Activated T-cell treated with anti-CD3 and anti-CD28 coated beads for 4 hours (primary cell): ENCODE measurements around the gene JAK1.

Source experiments
- DNase-seq: peaks from one replicate; pipeline ENCODE4 v3.0.0-alpha.2; 2020

Gene JAK1

GRCh38 chr1:64857347-64857746 lies 109.0 kb downstream of the JAK1 start:
- DNase-seq, result no peak

GRCh38 chr1:64856553-64856952 lies 109.8 kb downstream of the JAK1 start:
- DNase-seq, result no peak

GRCh38 chr1:64855557-64855956 lies 110.8 kb downstream of the JAK1 start:
- no peak for DNase-seq

DNA sequence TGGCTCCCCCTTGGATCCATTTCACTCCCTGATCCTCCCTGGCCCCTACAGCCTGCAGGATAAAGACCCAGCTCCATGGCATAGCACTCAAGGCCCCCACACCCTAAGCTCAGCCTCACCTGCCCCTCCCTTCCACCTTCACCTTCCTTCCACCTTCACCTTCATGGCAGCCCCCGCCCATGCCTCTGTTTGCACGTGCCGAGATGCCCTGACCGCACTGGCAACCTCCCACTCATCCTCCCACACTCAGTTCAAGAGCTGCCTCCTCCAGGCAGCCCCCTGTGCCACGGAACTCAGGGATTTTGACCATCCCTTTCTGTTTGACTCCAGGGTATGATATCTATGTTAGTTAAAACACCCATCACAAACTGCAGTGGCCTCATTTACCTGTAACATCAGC lies 111.7 kb downstream of the JAK1 start:
- no peak for DNase-seq

- no peak for DNase-seq
Measured at GRCh38 chr1:64851664-64852063, 114.7 kb downstream of the JAK1 start.

GRCh38 chr1:64850846-64851245 lies 115.5 kb downstream of the JAK1 start:
- no peak for DNase-seq

DNA sequence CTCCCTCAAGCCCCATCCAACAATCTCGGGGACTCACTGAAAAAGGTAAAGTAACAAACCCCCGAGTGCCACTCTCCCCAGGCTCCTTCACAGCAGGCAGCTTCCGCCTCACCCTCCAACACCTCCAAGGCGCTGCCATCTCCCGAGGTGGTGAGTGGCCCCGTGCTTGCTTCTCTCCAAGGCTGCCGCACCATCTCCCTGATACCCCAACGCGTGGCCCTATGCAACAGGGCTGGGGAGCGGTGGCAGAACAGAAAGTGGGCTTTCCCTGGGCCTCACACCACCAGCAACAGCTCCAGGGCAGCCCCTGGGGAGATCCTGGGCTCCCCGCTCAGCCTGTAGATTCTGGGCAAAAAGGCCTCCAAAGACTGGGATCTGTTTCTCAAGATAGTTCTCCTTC lies 116.4 kb downstream of the JAK1 start:
- no peak for DNase-seq

DNA sequence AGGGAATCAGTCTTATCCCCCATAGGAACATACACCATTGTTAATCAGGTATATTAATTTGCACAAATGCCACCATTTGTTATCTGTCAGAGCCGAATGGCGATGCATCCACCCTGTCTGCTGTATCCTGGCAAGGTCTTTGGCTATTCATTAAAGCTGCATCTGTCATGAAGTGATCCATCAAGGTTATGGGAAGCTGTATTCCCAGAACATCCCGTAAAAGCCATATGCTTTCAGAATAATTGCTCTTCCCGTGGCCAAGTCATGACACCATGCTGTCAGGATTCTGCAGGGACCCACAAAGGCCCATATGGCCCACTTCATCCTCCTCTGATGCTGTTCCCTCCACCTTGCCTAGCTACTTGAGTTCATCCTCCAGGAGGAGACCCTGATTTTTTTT lies 117.5 kb downstream of the JAK1 start:
- no peak for DNase-seq

DNA sequence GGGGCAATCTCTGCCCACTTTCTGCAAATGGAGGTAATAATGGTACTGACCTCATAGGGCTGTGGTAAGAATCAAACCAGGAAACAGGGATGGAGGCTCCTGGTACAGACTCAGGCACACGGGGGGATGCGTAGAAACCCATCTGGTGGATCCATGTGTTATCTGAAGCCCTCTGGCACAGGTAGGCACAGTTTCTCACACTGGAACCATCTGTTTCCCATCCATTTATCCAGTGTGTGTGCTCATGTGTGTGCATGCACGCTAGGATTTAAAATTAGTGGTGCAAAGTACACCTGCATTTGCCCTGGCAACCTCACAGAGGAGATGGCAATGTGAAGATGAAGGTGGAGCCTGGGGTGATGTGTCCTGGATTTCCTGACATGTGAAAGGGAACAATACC lies 118.2 kb downstream of the JAK1 start:
- no peak for DNase-seq

GRCh38 chr1:64847666-64848065 lies 118.7 kb downstream of the JAK1 start:
- DNase-seq, result no peak

- no peak for DNase-seq
Measured at GRCh38 chr1:64846573-64847430, 119.5 kb downstream of the JAK1 start.

DNA sequence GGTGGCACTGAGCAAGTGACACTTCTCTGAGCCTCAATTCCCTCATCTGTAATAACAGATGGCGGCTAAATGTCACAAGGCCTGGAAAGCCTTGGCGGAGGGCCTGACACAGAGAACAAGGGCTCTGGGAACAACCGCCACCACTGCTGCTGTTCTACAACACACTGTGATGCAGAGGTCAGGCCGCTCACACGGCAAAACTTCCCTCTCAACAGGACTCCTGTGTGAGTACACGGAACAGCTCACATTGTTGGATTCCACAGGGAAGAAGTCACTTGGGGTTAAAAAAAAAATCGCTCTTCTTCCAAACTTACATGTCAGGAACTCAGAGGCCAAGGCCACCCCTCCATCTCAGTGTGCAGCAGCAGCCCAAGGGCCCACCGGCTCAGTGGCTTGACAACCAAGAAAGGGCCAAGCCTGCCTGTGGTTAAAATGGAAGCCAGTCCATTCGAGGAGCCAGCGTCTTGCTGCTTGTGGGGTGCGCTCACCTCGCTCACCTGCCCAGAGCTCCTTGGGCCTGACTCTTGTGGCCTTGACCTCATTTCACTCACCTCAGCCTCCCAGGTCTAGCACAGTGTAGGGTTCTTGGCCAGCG lies 120.4 kb downstream of the JAK1 start:
- DNase-seq, result no peak

GRCh38 chr1:64844609-64845008 lies 121.7 kb downstream of the JAK1 start:
- DNase-seq, result no peak

DNA sequence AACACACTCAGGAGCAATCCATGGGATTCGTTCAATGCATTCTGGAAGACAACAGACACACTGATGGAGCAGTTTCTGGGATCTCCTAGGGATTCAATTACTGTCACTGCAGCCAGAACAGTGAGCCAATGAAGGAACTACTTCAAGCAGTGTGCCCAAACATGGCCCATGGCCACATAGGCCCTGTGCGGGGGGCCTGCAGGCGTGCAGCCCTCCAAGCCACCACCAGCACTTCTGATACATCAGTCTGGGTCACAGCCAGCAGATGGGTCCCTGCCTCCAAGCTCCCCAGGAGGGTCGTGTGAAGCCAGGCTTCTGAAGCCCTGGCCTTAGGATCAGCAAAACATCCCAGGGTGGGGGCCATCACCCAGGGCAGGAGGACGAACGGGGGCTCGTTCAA lies 122.2 kb downstream of the JAK1 start:
- no peak for DNase-seq

DNA sequence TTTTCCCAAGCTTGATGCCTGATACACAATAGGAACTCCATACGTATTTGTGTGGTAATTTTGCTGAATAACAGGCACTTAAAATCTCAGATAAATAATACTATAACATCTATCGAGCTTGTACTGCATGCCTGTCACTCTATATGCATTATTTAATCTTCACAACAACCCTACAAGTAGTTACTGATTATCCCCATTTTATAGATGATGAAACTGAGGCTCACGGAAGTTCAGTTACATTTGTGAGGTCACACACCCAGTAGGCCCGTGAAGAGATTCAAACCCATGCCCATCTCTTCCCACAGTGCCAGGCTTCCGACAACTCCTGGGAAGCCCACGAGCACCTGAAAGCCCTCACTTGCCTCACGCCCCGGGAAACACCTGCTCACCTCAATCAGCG lies 122.7 kb downstream of the JAK1 start:
- no peak for DNase-seq

- no peak for DNase-seq
Measured at GRCh38 chr1:64842224-64842623, 124.1 kb downstream of the JAK1 start.

- no peak for DNase-seq
Measured at GRCh38 chr1:64841330-64842065, 124.9 kb downstream of the JAK1 start.

DNA sequence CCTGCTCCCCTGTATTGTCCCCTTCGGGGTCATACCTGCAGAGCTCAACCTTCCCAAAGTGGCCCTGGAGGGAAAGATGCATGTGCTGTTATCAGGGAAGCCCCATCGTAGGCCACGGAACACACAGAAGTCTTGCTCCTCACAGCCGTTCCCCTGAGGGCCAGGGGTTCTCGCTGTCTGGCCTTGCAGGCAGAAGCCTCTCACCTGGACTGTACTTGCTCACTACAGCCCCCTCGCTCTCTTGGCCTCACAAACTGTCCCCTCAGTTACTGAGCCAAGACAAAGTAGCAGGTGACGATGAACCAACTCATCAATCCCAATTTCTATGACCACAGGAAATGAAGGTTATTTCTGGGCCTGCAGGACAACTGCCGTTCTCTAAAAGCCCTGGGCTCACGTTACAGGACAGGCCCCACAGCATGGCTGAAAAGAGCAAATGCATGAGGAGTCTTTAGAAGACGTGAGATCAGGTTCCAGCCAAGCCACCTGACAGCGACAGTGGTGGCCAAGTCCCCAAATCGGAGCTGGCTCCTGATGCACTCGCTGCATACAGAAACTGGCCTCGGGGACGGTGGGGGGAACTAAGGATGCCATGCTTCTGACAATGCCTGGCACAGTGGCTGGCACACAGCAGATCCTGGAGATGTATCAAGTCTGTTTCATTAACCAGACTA lies 126.5 kb downstream of the JAK1 start:
- no peak for DNase-seq

DNA sequence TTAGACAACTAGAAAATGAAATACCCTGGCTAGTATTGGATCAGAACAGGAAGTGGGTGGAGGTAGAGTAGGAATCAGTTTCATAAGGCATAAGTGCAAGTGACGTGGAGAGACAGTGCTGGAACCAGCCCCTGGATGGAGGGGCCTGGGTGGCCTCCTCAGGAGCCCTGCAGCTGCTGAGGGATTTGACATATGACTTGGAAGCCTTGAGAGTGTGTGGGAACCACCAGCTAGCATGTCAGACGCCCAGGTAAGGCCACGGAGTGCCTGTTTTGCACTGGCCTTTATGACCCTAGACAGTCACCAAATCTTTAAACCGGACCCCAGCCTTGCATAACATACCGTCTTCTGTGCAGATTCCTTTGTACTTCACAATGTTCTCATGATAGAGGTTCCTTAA lies 127.1 kb downstream of the JAK1 start:
- DNase-seq, result no peak

GRCh38 chr1:64838486-64838885 lies 127.9 kb downstream of the JAK1 start:
- DNase-seq, result no peak

DNA sequence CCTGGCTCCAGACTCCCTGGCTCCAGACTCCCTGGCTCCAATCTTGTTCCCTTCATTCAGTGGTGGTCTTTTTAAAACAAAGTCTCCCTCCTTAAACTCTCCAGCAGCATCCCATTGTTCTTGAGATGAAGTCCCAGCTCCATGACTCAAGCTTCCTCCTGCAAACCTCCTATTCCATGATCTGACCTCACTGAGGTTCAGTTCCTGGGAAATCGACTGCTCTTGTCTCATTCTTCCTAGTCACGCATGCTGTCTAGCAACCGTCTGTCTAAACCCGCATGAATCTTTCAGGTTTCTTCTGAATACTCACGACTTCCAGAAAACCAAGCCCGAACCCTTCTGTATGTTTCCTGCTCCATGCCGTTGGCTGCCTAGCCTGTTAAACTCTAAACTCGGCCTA lies 129.5 kb downstream of the JAK1 start:
- no peak for DNase-seq

GRCh38 chr1:64834734-64835133 lies 131.6 kb downstream of the JAK1 start:
- DNase-seq, result no peak

DNA sequence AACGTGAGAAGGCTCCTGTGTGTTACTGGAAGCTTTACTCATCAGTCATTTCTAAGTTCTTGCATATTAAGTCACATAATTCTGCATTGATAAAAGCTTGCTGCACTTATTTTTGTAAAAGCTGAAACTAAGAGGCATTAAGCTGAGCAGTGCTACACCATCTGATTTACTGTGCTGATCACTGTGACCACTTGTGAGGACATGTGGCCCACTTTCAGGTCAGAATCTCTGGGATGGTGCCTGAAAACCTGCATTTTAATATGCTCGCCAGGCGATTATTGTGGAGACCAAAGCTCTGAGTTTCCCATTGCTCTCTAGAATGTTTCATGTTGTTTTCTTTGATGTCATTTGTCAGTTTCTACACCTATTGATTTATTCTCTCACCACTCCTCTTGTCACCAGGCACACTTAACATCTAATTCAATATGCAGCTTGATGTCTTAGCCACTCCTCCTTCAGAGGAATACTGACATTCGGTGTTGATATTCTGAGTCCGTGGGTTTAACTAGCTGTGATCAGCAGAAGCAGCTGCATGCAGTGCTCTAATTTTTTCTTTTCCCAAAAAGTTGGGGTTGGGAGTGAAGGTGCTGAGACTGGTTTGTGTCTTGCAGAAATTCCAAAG lies 136.2 kb downstream of the JAK1 start:
- no peak for DNase-seq
